BE2C (cell line): ENCODE results near the gene SF3A1.

Source experiments
- DNase-seq: peaks from one replicate; pipeline ENCODE4 v3.0.0-alpha.2; 2020
- H3K27me3 ChIP-seq: fragments of 250-450 bp; sonication (Bioruptor Pico); 2 replicates; pipeline ENCODE4 v1.5.1; 2020; ENCODE audit warnings: mild to moderate bottlenecking
- H3K36me3 ChIP-seq: fragments of 250-450 bp; sonication (Bioruptor Pico); 2 replicates; pipeline ENCODE4 v1.5.1; 2020; ENCODE audit warnings: mild to moderate bottlenecking
- H3K4me1 ChIP-seq: fragments of 250-450 bp; sonication (Bioruptor Pico); 2 replicates; pipeline ENCODE4 v1.5.1; 2020
- H3K4me3 ChIP-seq: 2 replicates; pipeline ENCODE4 v1.5.1; 2011; ENCODE audit warnings: low read depth, low read length
- H3K9me3 ChIP-seq: fragments of 250-450 bp; sonication (Bioruptor Pico); 2 replicates; pipeline ENCODE4 v1.5.1; 2020
- TF ChIP-seq, protein P1 (sequence below): IDR thresholded peaks from 2 replicates; pipeline ENCODE4 v1.5.1; 2012; ENCODE audit warnings: mild to moderate bottlenecking, low read depth, low read length

Gene SF3A1

DNA sequence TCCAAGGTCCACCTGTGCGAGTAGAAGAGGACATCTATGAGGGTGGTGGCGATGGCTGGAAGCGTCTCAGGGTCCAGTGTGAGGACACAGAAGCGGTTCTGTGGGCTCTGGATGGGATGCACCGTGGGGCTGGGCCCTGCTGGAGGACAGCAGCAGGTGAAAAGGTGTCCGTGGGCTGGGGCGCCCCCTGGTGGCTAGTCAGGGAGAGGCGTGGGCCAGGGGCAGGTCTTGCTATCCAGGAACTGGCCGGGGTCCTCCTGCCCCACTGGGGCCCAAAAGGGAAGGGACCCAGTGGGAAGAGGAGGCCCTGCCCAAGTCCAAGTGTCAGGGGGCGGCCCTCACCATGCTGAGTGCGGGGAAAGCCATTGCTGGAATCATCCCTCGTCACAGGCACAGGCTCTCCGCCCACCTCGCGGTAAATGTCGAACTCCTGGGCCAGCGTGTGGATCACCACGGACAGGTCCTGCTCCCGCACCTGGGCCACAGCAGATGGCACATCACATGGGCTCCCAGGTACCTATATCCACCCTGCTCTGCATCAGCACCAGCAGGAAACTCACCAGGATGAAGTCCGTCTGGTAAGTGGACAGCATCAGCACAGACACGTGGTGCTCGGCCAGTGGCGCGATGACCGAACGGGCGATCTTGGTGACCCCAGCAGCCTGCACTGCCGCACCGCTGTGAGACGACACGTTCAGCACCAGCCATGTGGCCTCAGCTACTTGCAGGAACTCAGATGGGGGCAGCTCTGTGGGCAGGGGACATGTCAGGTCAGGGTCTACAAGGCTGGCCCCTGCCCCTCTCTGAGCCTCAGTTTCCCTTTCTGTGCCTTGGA is 69.7 kb downstream of the SF3A1 start:
- H3K9me3 ChIP-seq = no peaks in the 10 kb centered on the region
- TF ChIP-seq, protein P1, sequence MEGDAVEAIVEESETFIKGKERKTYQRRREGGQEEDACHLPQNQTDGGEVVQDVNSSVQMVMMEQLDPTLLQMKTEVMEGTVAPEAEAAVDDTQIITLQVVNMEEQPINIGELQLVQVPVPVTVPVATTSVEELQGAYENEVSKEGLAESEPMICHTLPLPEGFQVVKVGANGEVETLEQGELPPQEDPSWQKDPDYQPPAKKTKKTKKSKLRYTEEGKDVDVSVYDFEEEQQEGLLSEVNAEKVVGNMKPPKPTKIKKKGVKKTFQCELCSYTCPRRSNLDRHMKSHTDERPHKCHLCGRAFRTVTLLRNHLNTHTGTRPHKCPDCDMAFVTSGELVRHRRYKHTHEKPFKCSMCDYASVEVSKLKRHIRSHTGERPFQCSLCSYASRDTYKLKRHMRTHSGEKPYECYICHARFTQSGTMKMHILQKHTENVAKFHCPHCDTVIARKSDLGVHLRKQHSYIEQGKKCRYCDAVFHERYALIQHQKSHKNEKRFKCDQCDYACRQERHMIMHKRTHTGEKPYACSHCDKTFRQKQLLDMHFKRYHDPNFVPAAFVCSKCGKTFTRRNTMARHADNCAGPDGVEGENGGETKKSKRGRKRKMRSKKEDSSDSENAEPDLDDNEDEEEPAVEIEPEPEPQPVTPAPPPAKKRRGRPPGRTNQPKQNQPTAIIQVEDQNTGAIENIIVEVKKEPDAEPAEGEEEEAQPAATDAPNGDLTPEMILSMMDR = peak; percentile 85
- peaks cover 16% of the 10 kb centered on the region for H3K4me1 ChIP-seq
- H3K36me3 ChIP-seq = no peaks in the 10 kb centered on the region
- DNase-seq = peak; percentile 83
- H3K27me3 ChIP-seq = no peaks in the 10 kb centered on the region
- H3K4me3 ChIP-seq = no peak overlapping the region

DNA sequence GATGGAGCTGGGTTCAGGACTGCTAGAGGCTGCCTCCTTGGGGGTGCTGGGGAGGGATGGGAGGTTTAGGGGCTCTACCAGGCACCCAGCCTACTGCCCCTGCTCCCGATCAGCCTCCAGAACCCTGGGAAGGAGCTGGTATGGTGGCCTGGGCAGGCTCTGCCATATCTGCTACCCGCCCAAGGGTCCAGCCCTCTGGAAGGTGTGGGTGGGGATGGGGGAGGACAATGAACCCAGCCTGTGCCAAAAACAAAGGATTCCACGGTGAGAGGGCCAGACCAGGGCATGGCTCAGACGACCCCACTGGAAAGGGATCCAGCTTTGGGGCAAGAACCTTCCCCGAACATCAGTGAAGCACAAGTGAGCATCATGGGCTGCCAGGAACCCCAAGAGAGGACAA is 70.4 kb downstream of the SF3A1 start:
- Histone ChIP-seq H3K36me3 (no peaks in the 10 kb centered on the region), H3K9me3 (no peaks in the 10 kb centered on the region), H3K4me3 (no peak overlapping the region), H3K4me1 (peaks cover 16% of the 10 kb centered on the region), H3K27me3 (no peaks in the 10 kb centered on the region)
- DNase-seq = no peak
- TF ChIP-seq, protein P1 = no peak

DNA sequence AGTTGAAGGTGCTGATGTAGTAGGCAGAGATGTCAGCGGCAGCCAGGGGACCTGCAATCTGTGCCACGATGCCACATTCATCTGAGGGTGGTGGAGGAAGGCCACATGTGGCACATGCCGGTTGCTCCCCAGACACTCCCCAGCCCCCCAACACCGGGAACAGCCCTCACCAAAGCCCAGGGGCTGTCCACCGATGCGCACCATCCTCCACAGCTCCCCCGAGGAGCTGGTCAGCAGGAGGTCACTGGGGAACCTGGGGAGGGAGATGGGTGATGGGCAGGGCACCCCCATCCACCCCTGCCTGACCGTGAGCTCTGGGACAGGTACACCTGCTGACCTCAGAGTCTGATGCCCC is 70.9 kb downstream of the SF3A1 start:
- TF ChIP-seq, protein P1 = no peak

DNA sequence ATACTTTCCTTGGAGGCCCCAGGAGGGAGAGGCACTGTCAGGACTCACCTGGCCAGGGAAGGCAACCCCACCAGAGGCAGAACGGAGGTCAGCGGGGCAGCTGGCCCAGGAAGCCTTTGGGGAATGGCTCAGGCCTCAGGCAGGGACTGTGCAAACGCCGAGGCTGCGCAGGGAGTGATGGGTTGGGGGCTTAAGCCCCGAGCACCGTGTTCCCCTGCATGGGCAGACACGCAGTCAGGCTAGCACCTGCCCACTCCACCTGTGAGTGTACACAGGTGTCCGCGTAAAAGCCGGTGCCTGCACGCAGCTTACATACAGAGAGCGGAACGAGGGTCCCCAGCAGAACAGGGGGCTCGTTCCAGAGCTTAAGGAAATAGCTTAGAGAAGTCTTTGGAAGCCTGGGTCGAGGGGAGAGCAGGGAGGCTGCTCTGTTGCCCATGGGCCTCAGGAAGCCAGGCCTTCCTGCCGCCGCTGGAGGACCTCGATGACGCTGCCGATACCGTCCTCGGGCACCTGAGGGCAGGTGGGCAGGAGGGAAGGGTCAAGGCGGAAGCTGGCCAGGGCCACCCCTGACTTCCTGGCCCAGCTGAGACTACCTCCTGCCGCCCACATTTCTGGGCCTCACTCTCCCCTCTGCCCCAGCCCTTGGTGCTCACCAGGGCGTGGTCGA is 71.4 kb downstream of the SF3A1 start:
- TF ChIP-seq, protein P1 = no peak
- H3K4me1 ChIP-seq = peaks cover 8% of the 10 kb centered on the region
- DNase-seq = no peak
- no peak overlapping the region for H3K4me3 ChIP-seq
- no peaks in the 10 kb centered on the region for H3K27me3 ChIP-seq
- no peaks in the 10 kb centered on the region for H3K9me3 ChIP-seq
- H3K36me3 ChIP-seq = no peaks in the 10 kb centered on the region

More for the DNA sequence above, 70.9 kb downstream of the SF3A1 start:
- H3K4me1 ChIP-seq = peaks cover 13% of the 10 kb centered on the region
- DNase-seq = no peak
- H3K4me3 ChIP-seq = no peak overlapping the region
- H3K27me3 ChIP-seq = no peaks in the 10 kb centered on the region
- H3K36me3 ChIP-seq = no peaks in the 10 kb centered on the region
- H3K9me3 ChIP-seq = no peaks in the 10 kb centered on the region

DNA sequence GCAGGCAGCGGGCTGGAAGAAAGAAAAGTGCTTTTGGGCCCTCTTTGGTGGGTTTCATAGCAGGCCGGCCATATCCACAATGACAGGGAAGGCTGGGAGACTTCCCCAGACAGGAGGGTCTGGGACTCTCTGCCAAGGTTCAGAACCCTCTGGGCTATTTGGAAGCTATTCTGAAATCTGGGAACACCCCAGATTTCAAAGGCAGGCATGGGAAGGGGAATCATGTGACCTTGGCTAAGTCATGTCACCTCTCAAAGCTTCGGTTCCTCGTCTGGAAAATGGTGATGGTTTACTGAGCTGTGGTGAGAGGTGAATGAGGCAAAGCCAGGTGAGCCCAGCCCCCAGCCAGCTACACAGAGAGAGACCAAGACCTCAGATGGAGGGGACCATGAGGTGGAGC is 72.0 kb downstream of the SF3A1 start:
- H3K4me3 ChIP-seq = no peak overlapping the region
- no peak for DNase-seq
- H3K36me3 ChIP-seq = no peaks in the 10 kb centered on the region
- TF ChIP-seq, protein P1 = no peak
- H3K27me3 ChIP-seq = no peaks in the 10 kb centered on the region
- no peaks in the 10 kb centered on the region for H3K9me3 ChIP-seq
- H3K4me1 ChIP-seq = peaks cover 3% of the 10 kb centered on the region; the same call in 1 of the 2 replicates

DNA sequence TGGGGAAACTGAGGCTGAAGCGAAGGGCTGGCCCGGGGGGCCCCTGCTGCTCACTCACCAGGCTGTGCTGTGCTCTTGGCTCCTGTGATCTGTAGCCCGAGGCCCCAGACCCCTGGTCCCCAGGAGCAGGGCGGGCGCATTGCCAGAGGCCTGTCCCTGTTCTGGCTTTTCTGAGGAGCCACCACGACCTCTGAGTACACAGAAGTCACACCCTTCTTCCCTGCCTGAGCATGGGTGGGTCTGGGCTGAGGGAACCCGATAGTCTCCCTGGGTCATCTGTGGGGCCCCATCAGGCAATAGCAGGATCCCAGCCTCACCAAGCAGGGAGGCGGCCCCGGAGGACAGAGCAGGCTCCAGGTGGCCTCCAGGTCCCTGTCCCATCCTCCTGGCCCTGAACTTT is 72.5 kb downstream of the SF3A1 start:
- TF ChIP-seq, protein P1 = no peak
- no peaks in the 10 kb centered on the region for H3K9me3 ChIP-seq
- H3K36me3 ChIP-seq = no peaks in the 10 kb centered on the region
- no peaks in the 10 kb centered on the region for H3K27me3 ChIP-seq
- DNase-seq = peak; percentile 54
- H3K4me3 ChIP-seq = no peak overlapping the region
- H3K4me1 ChIP-seq = peaks cover 3% of the 10 kb centered on the region; the same call in 1 of the 2 replicates
